Caco-2 (cell line): ENCODE results near the gene EFNA2. TPM values are rescaled to one million over a fixed set of nuclear protein-coding genes. Genes with fewer than 3 reads are reported as not detected.
"Not testable (repeated sequence)": the region's sequence is repeated elsewhere in the genome, so short reads cannot be mapped to it uniquely, and the experiment has no call there.

Source experiments
- BruUV-seq: library from RNA; stranded (reverse); fragments of 400-500 nt; replicated peaks from 2 replicates; lab custom pipeline; 2021; lab: Mats Ljungman, UMichigan
- CTCF ChIA-PET: fragments of 300-600 bp; sonication (Branson Sonifier 250); formaldehyde crosslinking; loops from one replicate; lab custom pipeline; 2022; ENCODE audit warnings: antibody characterized with exemption; lab: Charles Lee
- POLR2A ChIA-PET: fragments of 300-600 bp; sonication (Branson Sonifier 250); formaldehyde crosslinking; loops from one replicate; lab custom pipeline; 2022; ENCODE audit warnings: antibody characterized with exemption; lab: Charles Lee
- DNase-seq, 2 experiments: peaks; one replicate each; pipeline versions ENCODE4 v3.0.0 to v3.0.0-alpha.2; 2020 to 2022
- H3K27me3 ChIP-seq: replicated peaks from 2 replicates; pipeline ENCODE4 v1.6.0; 2011; ENCODE audit warnings: low read length; ENCODE audit not compliant: control insufficient read depth, insufficient read depth
- H3K36me3 ChIP-seq: 2 replicates; pipeline ENCODE4 v1.5.1; 2011; ENCODE audit warnings: low read length; ENCODE audit not compliant: control insufficient read depth, insufficient read depth
- H3K4me1 ChIP-seq: fragments of 250-450 bp; sonication (Bioruptor Pico); 2 replicates; pipeline ENCODE4 v1.5.1; 2020; ENCODE audit warnings: mild to moderate bottlenecking
- H3K4me3 ChIP-seq: 2 replicates; pipeline ENCODE4 v1.5.1; 2011; ENCODE audit warnings: low read depth, mild to moderate bottlenecking, control low read depth, low read length
- H3K9me3 ChIP-seq: fragments of 250-450 bp; sonication (Bioruptor Pico); 2 replicates; pipeline ENCODE4 v1.5.1; 2020; ENCODE audit warnings: mild to moderate bottlenecking, moderate library complexity
- H3K27ac Mint-ChIP-seq: one replicate; pipeline ENCODE4 v1.8.0; 2022; ENCODE audit warnings: mixed read lengths; ENCODE audit not compliant: unreplicated experiment
- H3K27me3 Mint-ChIP-seq: one replicate; pipeline ENCODE4 v1.8.0; 2022; ENCODE audit warnings: mixed read lengths; ENCODE audit not compliant: insufficient read depth, unreplicated experiment
- H3K36me3 Mint-ChIP-seq: one replicate; pipeline ENCODE4 v1.8.0; 2022; ENCODE audit warnings: mild to moderate bottlenecking, mixed read lengths; ENCODE audit not compliant: insufficient read depth, unreplicated experiment
- H3K4me1 Mint-ChIP-seq: one replicate; pipeline ENCODE4 v1.8.0; 2022; ENCODE audit warnings: low read depth, mixed read lengths; ENCODE audit not compliant: unreplicated experiment
- H3K4me3 Mint-ChIP-seq: one replicate; pipeline ENCODE4 v1.8.0; 2022; ENCODE audit warnings: mild to moderate bottlenecking, moderate library complexity, mixed read lengths; ENCODE audit not compliant: unreplicated experiment
- H3K9me3 Mint-ChIP-seq: one replicate; pipeline ENCODE4 v1.8.0; 2022; ENCODE audit warnings: mixed read lengths; ENCODE audit not compliant: unreplicated experiment
- CTCF ChIP-seq, 2 experiments: fragments of 200-600 bp in 1 of 2; IDR thresholded peaks; 1 replicate in 1 of 2; 2 replicates in 1 of 2; pipeline versions ENCODE4 v1.5.1 to v1.8.0; 2011 to 2022; ENCODE audit warnings: antibody characterized with exemption in 1 of 2, control low read depth in 1 of 2, inconsistent platforms in 1 of 2, low read depth in 1 of 2, low read length in 1 of 2, mild to moderate bottlenecking in 1 of 2, moderate library complexity in 1 of 2; ENCODE audit not compliant: insufficient read depth in 1 of 2, severe bottlenecking in 1 of 2, unreplicated experiment in 1 of 2
- intact Hi-C: fragments of 100-400 bp; cut with micrococcal nuclease; formaldehyde crosslinking; loops from one replicate; pipeline ENCODE4 v1.10.0; 2022; ENCODE audit not compliant: unreplicated experiment
- total RNA-seq: library from RNA; stranded (reverse); gene quantifications from 2 replicates; pipeline ENCODE4 v1.2.3, GENCODE V29; 2022

Gene EFNA2
- total RNA-seq, 1 experiment from 2014 or later, result 18.6 TPM

- H3K9me3 Mint-ChIP-seq, result no peaks in the 10 kb centered on the region
- no peak overlapping the region for H3K27ac Mint-ChIP-seq
- Histone ChIP-seq H3K27me3 (no peaks in the 10 kb centered on the region), H3K4me1 (peaks cover 8% of the 10 kb centered on the region), H3K4me3 (no peak overlapping the region), H3K9me3 (no peaks in the 10 kb centered on the region), H3K36me3 (no peaks in the 10 kb centered on the region)
- POLR2A ChIA-PET, result interaction anchor here (0.6 kb wide), 1 partner anchor 172 kb away, joined by 5 read pairs; no protein-coding TSS in a partner anchor
- H3K4me1 Mint-ChIP-seq, result peaks cover 14% of the 10 kb centered on the region
- peak in 1 of 2 experiments; percentile 40 for DNase-seq
- intact Hi-C loops, result loop anchor here (5.0 kb wide), 1 partner anchor 42 kb away; the partner anchor contains the start of gene FAM174C
- H3K36me3 Mint-ChIP-seq, result peaks cover 4% of the 10 kb centered on the region
- H3K27me3 Mint-ChIP-seq, result no peaks in the 10 kb centered on the region
- no peak for TF ChIP-seq CTCF (IDR thresholded peaks at IDR 0.05; ENCODE audit: insufficient read depth in 1 of 2, low read depth in 1 of 2, low read length in 1 of 2, severe bottlenecking in 1 of 2, unreplicated experiment in 1 of 2)
- no peak overlapping the region for H3K4me3 Mint-ChIP-seq
- no TSS peak for BruUV-seq
- CTCF ChIA-PET, result interaction anchor here (0.7 kb wide), 1 partner anchor 78 kb away, joined by 3 read pairs; no protein-coding TSS in a partner anchor
Measured at GRCh38 chr19:1318678-1319471, 33.2 kb downstream of the EFNA2 start.

- H3K4me1 Mint-ChIP-seq, result peaks cover 14% of the 10 kb centered on the region
- H3K9me3 ChIP-seq, H3K36me3 ChIP-seq, BruUV-seq, H3K27me3 ChIP-seq, H3K27ac Mint-ChIP-seq, CTCF ChIA-PET, H3K4me3 ChIP-seq, H3K27me3 Mint-ChIP-seq, DNase-seq, H3K4me3 Mint-ChIP-seq, intact Hi-C loops, H3K36me3 Mint-ChIP-seq, POLR2A ChIA-PET, H3K9me3 Mint-ChIP-seq: not testable (repeated sequence)
- peaks cover 11% of the 10 kb centered on the region; the same call in 1 of the 2 replicates for H3K4me1 ChIP-seq
Measured at GRCh38 chr19:1320282-1320650, 34.6 kb downstream of the EFNA2 start.

- TF ChIP-seq CTCF (IDR thresholded peaks at IDR 0.05; ENCODE audit: insufficient read depth in 1 of 2, low read depth in 1 of 2, low read length in 1 of 2, severe bottlenecking in 1 of 2, unreplicated experiment in 1 of 2), result no peak
- peak overlapping the region; percentile 76 for H3K27ac Mint-ChIP-seq
- ChIA-PET POLR2A (no interaction called here), CTCF (interaction anchor here (0.6 kb wide), 1 partner anchor 27 kb away, joined by 3 read pairs; no protein-coding TSS in a partner anchor)
- no peak for DNase-seq
- peaks cover 7% of the 10 kb centered on the region for H3K36me3 Mint-ChIP-seq
- Histone ChIP-seq H3K4me3 (no peak overlapping the region), H3K9me3 (no peaks in the 10 kb centered on the region), H3K27me3 (no peaks in the 10 kb centered on the region), H3K4me1 (peaks cover 11% of the 10 kb centered on the region; the same call in 1 of the 2 replicates), H3K36me3 (no peaks in the 10 kb centered on the region)
- H3K9me3 Mint-ChIP-seq, result no peaks in the 10 kb centered on the region
- no peak overlapping the region for H3K4me3 Mint-ChIP-seq
- BruUV-seq, result no TSS peak
- no peaks in the 10 kb centered on the region for H3K27me3 Mint-ChIP-seq
- peaks cover 14% of the 10 kb centered on the region for H3K4me1 Mint-ChIP-seq
- intact Hi-C loops, result no loop called here
Measured at GRCh38 chr19:1321539-1321938, 35.9 kb downstream of the EFNA2 start.
